B cell (primary cell): ENCODE measurements around the gene EML3. TPM values are rescaled to one million over a fixed set of nuclear protein-coding genes. Genes with fewer than 3 reads are reported as not detected.

Source experiments
- ATAC-seq: fragments of 200-7000 bp; cut with Tn5 transposase; one replicate; pipeline ENCODE4 v1.10.0; 2021; ENCODE audit warnings: low read depth, mild to moderate bottlenecking, moderate number of reproducible peaks, moderate library complexity
- CTCF ChIA-PET: fragments of 350-600 bp; sonication (Branson Sonifier 250); formaldehyde crosslinking; loops from one replicate; lab custom pipeline; 2021; ENCODE audit warnings: antibody characterized with exemption, inconsistent platforms; lab: Charles Lee
- POLR2A ChIA-PET: fragments of 350-600 bp; sonication (Branson Sonifier 250); formaldehyde crosslinking; loops from one replicate; lab custom pipeline; 2021; ENCODE audit warnings: antibody characterized with exemption; lab: Charles Lee
- DNase-seq: peaks from one replicate; pipeline ENCODE4 v3.0.0; 2013
- H2AFZ ChIP-seq: 2 replicates; pipeline ENCODE4 v1.6.1; 2012; ENCODE audit warnings: mild to moderate bottlenecking, low read depth, low read length; ENCODE audit not compliant: insufficient read depth, poor library complexity, severe bottlenecking
- H3K27ac ChIP-seq, 2 donors: 1 replicate in 1 of 2; 2 replicates in 1 of 2; pipeline ENCODE4 v1.5.1; 2012 to 2013; ENCODE audit warnings: low read length in 2 of 2, mild to moderate bottlenecking in 2 of 2, moderate library complexity in 1 of 2
- H3K27me3 ChIP-seq, 4 experiments: fragments of 200-600 bp in 1 of 4; sonication (generic) in 1 of 4; replicated peaks in 1 of 4; 1 replicate in 2 of 4; 2 replicates in 2 of 4; pipeline versions ENCODE4 v1.6.1 to v1.7.0; 2013 to 2016; ENCODE audit warnings: low read length in 3 of 4, mild to moderate bottlenecking in 2 of 4, mixed read lengths in 1 of 4, moderate library complexity in 1 of 4; ENCODE audit not compliant: insufficient read depth in 4 of 4, control insufficient read depth in 3 of 4; ENCODE audit errors: control extremely low read depth in 1 of 4
- H3K36me3 ChIP-seq, 2 experiments: replicated peaks in 1 of 2; 1 replicate in 1 of 2; 2 replicates in 1 of 2; pipeline versions ENCODE4 v1.6.1 to v1.7.1; 2013; ENCODE audit warnings: low read length in 1 of 2; ENCODE audit not compliant: insufficient read depth in 2 of 2, control insufficient read depth in 1 of 2; ENCODE audit errors: control extremely low read depth in 1 of 2, extremely low read depth in 1 of 2
- H3K4me1 ChIP-seq, 2 donors: fragments of 200-600 bp in 1 of 2; sonication (generic) in 1 of 2; 1 replicate in 1 of 2; 2 replicates in 1 of 2; pipeline versions ENCODE4 v1.5.1 to v1.6.1; 2013 to 2017; ENCODE audit warnings: low read length in 2 of 2; ENCODE audit not compliant: control insufficient read depth in 2 of 2, insufficient read depth in 2 of 2
- H3K4me2 ChIP-seq: replicated peaks from 2 replicates; pipeline ENCODE3; 2012; ENCODE audit warnings: mild to moderate bottlenecking, low read depth, low read length; ENCODE audit not compliant: poor library complexity, severe bottlenecking
- H3K4me3 ChIP-seq, 5 experiments: fragments of 200-600 bp in 1 of 5; sonication (generic) in 1 of 5; 1 replicate in 3 of 5; 2 replicates in 2 of 5; pipeline versions ENCODE4 v1.5.1 to v1.7.0; 2011 to 2016; ENCODE audit warnings: low read length in 4 of 5, mild to moderate bottlenecking in 4 of 5, low read depth in 2 of 5, control low read depth in 1 of 5, moderate library complexity in 1 of 5; ENCODE audit not compliant: insufficient read depth in 1 of 5; ENCODE audit errors: control extremely low read depth in 1 of 5, extremely low read depth in 1 of 5
- H3K79me2 ChIP-seq: fragments of 200-600 bp; sonication (generic); one replicate; pipeline ENCODE4 v1.6.0; 2016; ENCODE audit warnings: low read length; ENCODE audit not compliant: control insufficient read depth, insufficient read depth
- H3K9ac ChIP-seq: fragments of 200-600 bp; sonication (generic); 2 replicates; pipeline ENCODE4 v1.6.1; 2017; ENCODE audit warnings: mild to moderate bottlenecking, low read length, moderate library complexity
- H3K9me3 ChIP-seq, 3 donors: one replicate each; pipeline versions ENCODE4 v1.6.1 to v1.7.1; 2013; ENCODE audit warnings: low read length in 2 of 3; ENCODE audit not compliant: control insufficient read depth in 2 of 3, insufficient read depth in 1 of 3; ENCODE audit errors: control extremely low read depth in 1 of 3
- H4K20me1 ChIP-seq: 2 replicates; pipeline ENCODE4 v1.6.0; 2012; ENCODE audit warnings: mild to moderate bottlenecking, low read length; ENCODE audit not compliant: insufficient read depth, control insufficient read depth, poor library complexity, severe bottlenecking
- H3K27ac Mint-ChIP-seq: one replicate; pipeline ENCODE4 v1.8.0; 2021; ENCODE audit warnings: mixed read lengths
- H3K27me3 Mint-ChIP-seq: one replicate; pipeline ENCODE4 v1.8.0; 2021; ENCODE audit warnings: mixed read lengths
- H3K4me1 Mint-ChIP-seq: one replicate; pipeline ENCODE4 v1.8.0; 2021; ENCODE audit warnings: mixed read lengths
- H3K4me3 Mint-ChIP-seq: one replicate; pipeline ENCODE4 v1.8.0; 2021; ENCODE audit warnings: mixed read lengths
- H3K9me3 Mint-ChIP-seq: one replicate; pipeline ENCODE4 v1.8.0; 2022; ENCODE audit warnings: mixed read lengths; ENCODE audit not compliant: insufficient read depth
- EZH2 ChIP-seq: IDR thresholded peaks from 2 replicates; pipeline ENCODE4 v1.6.1; 2012; ENCODE audit warnings: borderline replicate concordance, low read depth, mild to moderate bottlenecking, moderate library complexity, low read length; ENCODE audit not compliant: insufficient read depth, poor library complexity, severe bottlenecking
- WGBS: methylation state at CpG from one replicate; pipeline ENCODE4 v1.1.5; 2013; ENCODE audit warnings: missing lambda C conversion rate; ENCODE audit not compliant: insufficient coverage; 5-methylcytosine and 5-hydroxymethylcytosine counted together
- intact Hi-C: fragments of 100-400 bp; cut with micrococcal nuclease; formaldehyde crosslinking; loops from one replicate; pipeline ENCODE4 v1.10.0; 2022
- polyA plus RNA-seq: library from polyadenylated mRNA; depleted of rRNA; stranded (reverse); fragments of >200 nt; gene quantifications from 2 replicates; pipeline ENCODE4 v1.2.3, GENCODE V29; 2012
- total RNA-seq, 2 donors: library from RNA; stranded (reverse); fragments of 120-200 nt in 1 of 2; gene quantifications; 1 replicate in 1 of 2; 2 replicates in 1 of 2; pipeline versions ENCODE4 v1.2.3 to v1.2.4, GENCODE V29; 2013 to 2022
- TF ChIP-seq, protein P1 (sequence below): fragments of 200-600 bp; IDR thresholded peaks from one replicate; pipeline ENCODE4 v1.8.0; 2022; ENCODE audit warnings: antibody characterized with exemption, mild to moderate bottlenecking

EML3 gene
- total and polyA plus RNA-seq, 2 donors (not counting 1 experiment from before 2014, with no cell fraction given): 127 to 128 TPM

DNA sequence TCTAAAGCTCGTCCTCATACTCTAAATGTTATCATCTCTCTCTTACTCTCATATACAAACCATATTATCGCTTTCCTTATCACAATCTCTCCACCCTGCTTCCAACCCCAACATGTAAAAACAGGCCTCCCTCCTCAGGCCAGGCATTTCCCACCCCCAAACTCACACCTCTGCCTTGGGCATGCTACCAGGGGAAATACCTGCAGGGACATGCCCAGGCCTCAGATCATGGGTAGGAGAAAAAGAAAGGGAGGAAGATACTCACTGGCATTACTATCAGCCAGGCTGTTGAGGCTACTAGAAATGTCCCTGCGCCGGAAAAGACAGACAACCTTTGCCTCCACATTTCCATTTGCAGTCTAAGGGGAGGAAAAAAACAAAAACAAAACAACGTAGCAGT is 12.7 kb downstream of the EML3 start:
- DNase-seq (no peak), ATAC-seq (no peak)
- peaks cover 7% of the 10 kb centered on the region for H4K20me1 ChIP-seq
- H3K4me1 Mint-ChIP-seq: peaks cover 46% of the 10 kb centered on the region
- H3K4me3 Mint-ChIP-seq: peak overlapping the region; percentile 97
- CTCF ChIA-PET: interaction anchor here (1.0 to 2.4 kb wide), 5 partner anchors 8 to 120 kb away, joined by 3 to 47 read pairs (median 4); partner anchors contain the start of genes B3GAT3, TUT1 and UQCC3
- intact Hi-C loops: loop anchor here (1.0 kb wide), 1 partner anchor 9 kb away; the partner anchor contains the start of gene TUT1
- peak overlapping the region; percentile 64 to 90 for H3K27ac ChIP-seq
- H3K9ac ChIP-seq: peak overlapping the region; percentile 95
- peak overlapping the region; percentile 96 for H3K27ac Mint-ChIP-seq
- no peak for TF ChIP-seq EZH2
- TF ChIP-seq, protein P1, sequence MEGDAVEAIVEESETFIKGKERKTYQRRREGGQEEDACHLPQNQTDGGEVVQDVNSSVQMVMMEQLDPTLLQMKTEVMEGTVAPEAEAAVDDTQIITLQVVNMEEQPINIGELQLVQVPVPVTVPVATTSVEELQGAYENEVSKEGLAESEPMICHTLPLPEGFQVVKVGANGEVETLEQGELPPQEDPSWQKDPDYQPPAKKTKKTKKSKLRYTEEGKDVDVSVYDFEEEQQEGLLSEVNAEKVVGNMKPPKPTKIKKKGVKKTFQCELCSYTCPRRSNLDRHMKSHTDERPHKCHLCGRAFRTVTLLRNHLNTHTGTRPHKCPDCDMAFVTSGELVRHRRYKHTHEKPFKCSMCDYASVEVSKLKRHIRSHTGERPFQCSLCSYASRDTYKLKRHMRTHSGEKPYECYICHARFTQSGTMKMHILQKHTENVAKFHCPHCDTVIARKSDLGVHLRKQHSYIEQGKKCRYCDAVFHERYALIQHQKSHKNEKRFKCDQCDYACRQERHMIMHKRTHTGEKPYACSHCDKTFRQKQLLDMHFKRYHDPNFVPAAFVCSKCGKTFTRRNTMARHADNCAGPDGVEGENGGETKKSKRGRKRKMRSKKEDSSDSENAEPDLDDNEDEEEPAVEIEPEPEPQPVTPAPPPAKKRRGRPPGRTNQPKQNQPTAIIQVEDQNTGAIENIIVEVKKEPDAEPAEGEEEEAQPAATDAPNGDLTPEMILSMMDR: no peak
- WGBS: 76% methylated on average over 2 of the region's 5 CpGs
- H3K4me1 ChIP-seq: peaks cover 24 to 40% of the 10 kb centered on the region in 2 donors
- peaks cover 4 to 49% of the 10 kb centered on the region in 2 experiments for H3K36me3 ChIP-seq
- H3K9me3 Mint-ChIP-seq: no peaks in the 10 kb centered on the region
- peak overlapping the region; percentile 94 for H3K4me2 ChIP-seq
- H3K9me3 ChIP-seq: peaks cover 0 to 3% (median 0%) of the 10 kb centered on the region in 3 donors
- POLR2A ChIA-PET: interaction anchor here (0.6 to 2.3 kb wide), 7 partner anchors 8 to 256 kb away, joined by 3 to 63 read pairs (median 4); partner anchors contain the start of genes EEF1G and TUT1
- H3K79me2 ChIP-seq: peaks cover 21% of the 10 kb centered on the region
- H3K27me3 ChIP-seq: no peaks in the 10 kb centered on the region
- no peaks in the 10 kb centered on the region for H3K27me3 Mint-ChIP-seq
- H2AFZ ChIP-seq: no peak overlapping the region
- peak overlapping the region; percentile 82 to 97 (median 86) for H3K4me3 ChIP-seq

DNA sequence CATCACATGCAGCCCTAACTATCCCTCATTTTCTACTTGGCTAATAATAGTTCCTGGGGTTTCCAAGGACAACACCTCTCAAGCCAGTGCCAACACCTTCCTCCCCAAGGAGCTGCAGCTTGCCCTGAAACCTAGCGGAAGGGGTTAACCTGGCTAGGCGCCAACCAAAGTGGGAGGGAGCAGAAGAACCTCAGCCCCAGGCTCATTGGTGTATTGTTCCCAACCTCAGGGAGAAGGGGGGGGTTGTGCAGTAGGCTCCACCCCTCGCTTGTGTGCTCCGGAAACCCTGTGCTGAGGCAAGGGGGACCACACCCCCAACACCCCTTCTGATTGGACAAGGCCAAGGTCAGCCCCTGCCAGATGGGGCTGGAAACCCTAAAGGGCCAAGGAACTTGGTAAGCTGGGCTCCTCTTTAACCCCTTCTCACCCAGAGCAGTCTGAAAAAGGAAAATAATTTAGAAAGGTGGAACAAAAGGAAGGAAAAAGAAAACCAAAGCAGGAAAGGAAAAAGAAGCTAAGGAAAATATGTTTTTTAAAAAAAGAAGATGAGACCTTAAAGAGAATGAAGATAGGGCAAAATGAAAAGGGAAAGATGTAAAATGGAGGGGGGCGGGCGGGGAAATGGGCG is 13.4 kb downstream of the EML3 start:
- TF ChIP-seq, protein P1: no peak
- TF ChIP-seq EZH2: no peak
- CTCF ChIA-PET: interaction anchor here (0.9 to 2.1 kb wide), 6 partner anchors 13 to 204 kb away, joined by 3 to 5 read pairs (median 3); partner anchors contain the start of genes B3GAT3, EML3 and UQCC3
- Histone ChIP-seq H4K20me1 (peaks cover 7% of the 10 kb centered on the region), H3K4me3 (peak overlapping the region in 4 of 5 experiments; percentile 3 to 88 (median 84)), H3K36me3 (peaks cover 4 to 52% of the 10 kb centered on the region in 2 experiments), H3K9me3 (peaks cover 0 to 3% (median 0%) of the 10 kb centered on the region in 3 donors), H3K4me1 (peaks cover 24 to 40% of the 10 kb centered on the region in 2 donors), H2AFZ (no peak overlapping the region), H3K79me2 (peaks cover 21% of the 10 kb centered on the region), H3K4me2 (peak overlapping the region; percentile 94), H3K27me3 (no peaks in the 10 kb centered on the region), H3K27ac (peak overlapping the region; percentile 64 to 90), H3K9ac (peak overlapping the region; percentile 95)
- peaks cover 48% of the 10 kb centered on the region for H3K4me1 Mint-ChIP-seq
- ATAC-seq (peak; percentile 55), DNase-seq (peak; percentile 92)
- intact Hi-C loops: loop anchor here (1.0 kb wide), 1 partner anchor 8 kb away; the partner anchor contains the start of gene TUT1
- WGBS: 0% methylated on average over 1 of the region's 7 CpGs
- H3K4me3 Mint-ChIP-seq: peak overlapping the region; percentile 97
- POLR2A ChIA-PET: interaction anchor here (0.6 to 1.7 kb wide), 9 partner anchors 8 to 257 kb away, joined by 3 to 10 read pairs (median 3); partner anchors contain the start of genes C11orf98, CSKMT and TUT1
- no peaks in the 10 kb centered on the region for H3K9me3 Mint-ChIP-seq
- peak overlapping the region; percentile 96 for H3K27ac Mint-ChIP-seq
- H3K27me3 Mint-ChIP-seq: no peaks in the 10 kb centered on the region
